IMR-90 (cell line): ENCODE results near the gene FSIP1. TPM values are rescaled to one million over a fixed set of nuclear protein-coding genes. Genes with fewer than 3 reads are reported as not detected.

Source experiments
- ATAC-seq: fragments of 200-7000 bp; cut with Tn5 transposase; 2 replicates; pipeline ENCODE4 v1.9.1; 2020; ENCODE audit warnings: low read depth, mild to moderate bottlenecking, moderate library complexity
- BruUV-seq: library from RNA; stranded (reverse); fragments of 400-500 nt; replicated peaks from 2 replicates; lab custom pipeline; 2021; lab: Mats Ljungman, UMichigan
- CTCF ChIA-PET: fragments of 300-600 bp; formaldehyde crosslinking; extraction: SDS; loops from one replicate; lab custom pipeline; 2021; ENCODE audit warnings: antibody characterized with exemption; lab: Yijun Ruan, JAX
- POLR2A ChIA-PET: fragments of 300-600 bp; sonication (Branson Sonifier 250); formaldehyde crosslinking; loops from one replicate; lab custom pipeline; 2022; ENCODE audit warnings: antibody characterized with exemption; ENCODE audit not compliant: unreplicated experiment; lab: Charles Lee
- DNase-seq: peaks from one replicate; pipeline ENCODE4 v3.0.0; 2013
- H2AFZ ChIP-seq: replicated peaks from 2 replicates; pipeline ENCODE3; 2013; ENCODE audit warnings: low read length, mild to moderate bottlenecking; ENCODE audit not compliant: poor library complexity
- H2AK5ac ChIP-seq: 2 replicates; pipeline ENCODE4 v1.6.1; 2013; ENCODE audit warnings: low read depth, low read length, inconsistent platforms
- H2AK9ac ChIP-seq: replicated peaks from 2 replicates; pipeline ENCODE3; 2013; ENCODE audit warnings: mild to moderate bottlenecking, low read depth, low read length, moderate library complexity; ENCODE audit not compliant: poor library complexity
- H2BK120ac ChIP-seq: 2 replicates; pipeline ENCODE4 v1.6.1; 2013; ENCODE audit warnings: low read depth, low read length, inconsistent platforms
- H2BK15ac ChIP-seq: 3 replicates; pipeline ENCODE4 v1.6.1; 2013; ENCODE audit warnings: low read depth, low read length, inconsistent platforms
- H2BK20ac ChIP-seq: 2 replicates; pipeline ENCODE4 v1.6.1; 2013; ENCODE audit warnings: low read depth, mild to moderate bottlenecking, inconsistent platforms, low read length, moderate library complexity
- H2BK5ac ChIP-seq: 2 replicates; pipeline ENCODE4 v1.6.1; 2013; ENCODE audit warnings: mild to moderate bottlenecking, low read depth, low read length, inconsistent platforms; ENCODE audit not compliant: poor library complexity, severe bottlenecking
- H3K14ac ChIP-seq: replicated peaks from 2 replicates; pipeline ENCODE4 v1.6.1; 2013; ENCODE audit warnings: low read depth, low read length, inconsistent platforms
- H3K18ac ChIP-seq: 2 replicates; pipeline ENCODE4 v1.6.1; 2013; ENCODE audit warnings: low read depth, low read length, control low read depth
- H3K23ac ChIP-seq: 2 replicates; pipeline ENCODE4 v1.6.1; 2013; ENCODE audit warnings: low read depth, low read length, inconsistent platforms
- H3K27ac ChIP-seq: 2 replicates; pipeline ENCODE4 v1.5.1; 2013; ENCODE audit warnings: mild to moderate bottlenecking, control low read depth, low read length; ENCODE audit not compliant: insufficient read depth
- H3K27me3 ChIP-seq: 2 replicates; pipeline ENCODE4 v1.6.1; 2013; ENCODE audit warnings: low read length; ENCODE audit not compliant: control insufficient read depth, insufficient read depth
- H3K36me3 ChIP-seq: 2 replicates; pipeline ENCODE4 v1.6.1; 2013; ENCODE audit warnings: low read length, mixed read lengths; ENCODE audit not compliant: control insufficient read depth, insufficient read depth
- H3K4ac ChIP-seq: 2 replicates; pipeline ENCODE4 v1.6.1; 2013; ENCODE audit warnings: low read depth, low read length, inconsistent platforms
- H3K4me1 ChIP-seq: 2 replicates; pipeline ENCODE4 v1.6.1; 2013; ENCODE audit warnings: low read length, mixed read lengths; ENCODE audit not compliant: control insufficient read depth, insufficient read depth
- H3K4me2 ChIP-seq: 2 replicates; pipeline ENCODE4 v1.6.1; 2013; ENCODE audit warnings: low read depth, mild to moderate bottlenecking, control low read depth, low read length, moderate library complexity
- H3K4me3 ChIP-seq: 2 replicates; pipeline ENCODE4 v1.5.1; 2013; ENCODE audit warnings: low read depth, mild to moderate bottlenecking, control low read depth, low read length, moderate library complexity; ENCODE audit not compliant: insufficient read depth
- H3K56ac ChIP-seq: 2 replicates; pipeline ENCODE4 v1.6.1; 2013; ENCODE audit warnings: low read length, inconsistent platforms; ENCODE audit not compliant: insufficient read depth; ENCODE audit errors: extremely low read depth
- H3K79me1 ChIP-seq, 2 experiments: 2 replicates each; pipeline ENCODE4 v1.6.1; 2013; ENCODE audit warnings: low read length in 2 of 2, inconsistent platforms in 1 of 2, low read depth in 1 of 2
- H3K9ac ChIP-seq: 2 replicates; pipeline ENCODE4 v1.6.1; 2013; ENCODE audit warnings: low read depth, low read length, control low read depth
- H3K9me1 ChIP-seq: 2 replicates; pipeline ENCODE4 v1.6.1; 2013; ENCODE audit warnings: low read length, inconsistent platforms; ENCODE audit not compliant: insufficient read depth
- H3K9me3 ChIP-seq: 2 replicates; pipeline ENCODE4 v1.6.1; 2013; ENCODE audit warnings: low read length; ENCODE audit not compliant: control insufficient read depth, insufficient read depth
- H4K20me1 ChIP-seq: 2 replicates; pipeline ENCODE4 v1.6.1; 2013; ENCODE audit warnings: low read length, inconsistent platforms; ENCODE audit not compliant: insufficient read depth
- H4K5ac ChIP-seq: 2 replicates; pipeline ENCODE4 v1.6.1; 2013; ENCODE audit warnings: mild to moderate bottlenecking, low read depth, low read length, control low read depth
- H4K8ac ChIP-seq, 2 experiments: 2 replicates each; pipeline ENCODE4 v1.6.1; 2013; ENCODE audit warnings: low read depth in 2 of 2, low read length in 2 of 2, control low read depth in 1 of 2, inconsistent platforms in 1 of 2
- H4K91ac ChIP-seq: 2 replicates; pipeline ENCODE4 v1.6.1; 2013; ENCODE audit warnings: low read depth, low read length, inconsistent platforms; ENCODE audit not compliant: insufficient read depth
- ELK1 ChIP-seq: fragments of 150-350 bp; IDR thresholded peaks from 2 replicates; pipeline ENCODE4 v1.6.1; 2016; ENCODE audit warnings: low read depth, mild to moderate bottlenecking, low read length, moderate library complexity, borderline replicate concordance
- FOS ChIP-seq: fragments of 150-350 bp; IDR thresholded peaks from 2 replicates; pipeline ENCODE4 v1.6.1; 2016; ENCODE audit warnings: low read depth, low read length
- MAZ ChIP-seq: IDR thresholded peaks from 2 replicates; pipeline ENCODE4 v1.6.1; 2012; ENCODE audit warnings: low read depth, mild to moderate bottlenecking, low read length, improper control_type of control experiment, moderate library complexity, borderline replicate concordance
- MXI1 ChIP-seq: IDR thresholded peaks from 2 replicates; pipeline ENCODE4 v1.6.1; 2012; ENCODE audit warnings: low read depth, mild to moderate bottlenecking, low read length, moderate library complexity, borderline replicate concordance
- NFE2L2 ChIP-seq: fragments of 150-350 bp; IDR thresholded peaks from 2 replicates; pipeline ENCODE4 v1.6.1; 2016; ENCODE audit warnings: low read depth, mild to moderate bottlenecking, low read length
- RAD21 ChIP-seq: IDR thresholded peaks from 2 replicates; pipeline ENCODE4 v1.6.1; 2012; ENCODE audit warnings: low read length, improper control_type of control experiment
- SMC3 ChIP-seq: fragments of 150-350 bp; IDR thresholded peaks from 2 replicates; pipeline ENCODE4 v1.6.1; 2016; ENCODE audit warnings: low read depth, mild to moderate bottlenecking, antibody characterized with exemption, low read length, moderate library complexity
- USF2 ChIP-seq: fragments of 150-350 bp; IDR thresholded peaks from 2 replicates; pipeline ENCODE4 v1.6.1; 2017; ENCODE audit warnings: mild to moderate bottlenecking, antibody characterized with exemption, low read length, low read depth
- WGBS, 2 experiments: methylation state at CpG; one replicate each; pipeline versions ENCODE4 v1.1.5 to v1.1.7; 2013; ENCODE audit warnings: missing lambda C conversion rate in 2 of 2; ENCODE audit not compliant: insufficient read length in 1 of 2; ENCODE audit errors: extremely low coverage in 2 of 2; 5-methylcytosine and 5-hydroxymethylcytosine counted together
- dilution Hi-C: fragments of 300-500 bp; cut with HindIII; formaldehyde crosslinking; loops from one replicate; pipeline ENCODE4 v1.14.3; 2018; ENCODE audit warnings: low sequenced_read_pairs; ENCODE audit not compliant: unreplicated experiment
- in situ Hi-C: fragments of 300-500 bp; cut with MboI; formaldehyde crosslinking; loops from 3 replicates; pipeline ENCODE4 v1.14.3; 2019; ENCODE audit warnings: low sequenced_read_pairs, inconsistent platforms, mixed read lengths
- intact Hi-C: fragments of 100-400 bp; cut with micrococcal nuclease; formaldehyde crosslinking; loops from 2 replicates; pipeline ENCODE4 v1.10.0; 2022
- polyA plus RNA-seq, 3 experiments: library from polyadenylated mRNA; depleted of rRNA; stranded (reverse); fragments of >200 nt; gene quantifications; 2 replicates each; pipeline ENCODE4 v1.2.3, GENCODE V29; 2012; ENCODE audit warnings: low replicate concordance in 1 of 3
- total RNA-seq: library from RNA; depleted of rRNA; stranded (reverse); fragments of >200 nt; gene quantifications from 2 replicates; pipeline ENCODE4 v1.2.3, GENCODE V29; 2012

FSIP1 gene
- total and polyA plus RNA-seq, 2 of the 4 experiments (the other 2 are of a cell fraction): 0.10 to 0.18 TPM

- no peak overlapping the region for H4K5ac ChIP-seq
- H2BK5ac ChIP-seq: no peak overlapping the region
- BruUV-seq: no TSS peak
- no peak for TF ChIP-seq RAD21
- no peak for TF ChIP-seq MXI1
- no peak for TF ChIP-seq ELK1
- TF ChIP-seq SMC3: no peak
- TF ChIP-seq FOS: no peak
- TF ChIP-seq NFE2L2: no peak
- TF ChIP-seq USF2: no peak
- no peak for TF ChIP-seq MAZ
- no peak overlapping the region for H3K4me2 ChIP-seq
- no peak overlapping the region for H3K14ac ChIP-seq
- peaks cover 16% of the 10 kb centered on the region for H3K9me1 ChIP-seq
- H3K36me3 ChIP-seq: no peaks in the 10 kb centered on the region
- no peak overlapping the region; the same call in 1 of the 2 replicates for H3K4ac ChIP-seq
- H3K4me3 ChIP-seq: no peak overlapping the region
- peak; percentile 45 for DNase-seq
- no peak overlapping the region for H2BK20ac ChIP-seq
- WGBS, 2 experiments: no CpG with 5 or more reads among the region's 3 CpGs
- H2BK15ac ChIP-seq: no peak overlapping the region
- H2AK5ac ChIP-seq: no peak overlapping the region
- H3K9me3 ChIP-seq: no peaks in the 10 kb centered on the region; the same call in 1 of the 2 replicates
- H3K27ac ChIP-seq: no peak overlapping the region
- no peaks in the 10 kb centered on the region for H4K20me1 ChIP-seq
- in situ Hi-C loops (no loop called here), intact Hi-C loops (no loop called here), dilution Hi-C loops (no loop called here)
- H4K91ac ChIP-seq: no peak overlapping the region
- H4K8ac ChIP-seq: no peak overlapping the region
- H2BK120ac ChIP-seq: no peak overlapping the region; the same call in 1 of the 2 replicates
- no peak overlapping the region for H2AFZ ChIP-seq
- no peak overlapping the region for H3K56ac ChIP-seq
- H3K4me1 ChIP-seq: peaks cover 11% of the 10 kb centered on the region
- no peak for ATAC-seq
- H3K27me3 ChIP-seq: no peaks in the 10 kb centered on the region
- H2AK9ac ChIP-seq: no peak overlapping the region
- ChIA-PET POLR2A (no interaction called here), CTCF (interaction anchor here (0.9 kb wide), 1 partner anchor 768 kb away, joined by 3 read pairs; no protein-coding TSS in a partner anchor)
- H3K18ac ChIP-seq: no peak overlapping the region
- 0 out of 2 replicates have a peak overlapping the region, but pooled peaks have one; percentile 2 for H3K23ac ChIP-seq
- no peak overlapping the region for H3K9ac ChIP-seq
- no peaks in the 10 kb centered on the region for H3K79me1 ChIP-seq
Observed at GRCh38 chr15:39631357-39631756, 151.3 kb downstream of the FSIP1 start.
